HepG2 (cell line): ENCODE data around the gene TPM2. TPM values are rescaled to one million over a fixed set of nuclear protein-coding genes. Genes with fewer than 3 reads are reported as not detected.
A peak's percentile ranks its signal among the peaks of the same experiment; 100 is the strongest.

Experiments
- ARID2 ChIP-seq: sonication (generic); formaldehyde crosslinking; IDR thresholded peaks from 2 replicates; pipeline ENCODE4 v1.8.1; 2022; ENCODE audit warnings: mild to moderate bottlenecking, missing genetic modification reagents, borderline replicate concordance
- HNF4G ChIP-seq, 2 experiments: sonication (generic) in 1 of 2; formaldehyde crosslinking in 1 of 2; IDR thresholded peaks; 2 replicates each; pipeline versions ENCODE4 v1.4.0 to v1.6.1; 2011 to 2020; ENCODE audit warnings: borderline replicate concordance in 2 of 2, low read depth in 2 of 2, mild to moderate bottlenecking in 2 of 2, low read length in 1 of 2, missing genetic modification reagents in 1 of 2, moderate library complexity in 1 of 2
- MAFF ChIP-seq: IDR thresholded peaks from 2 replicates; pipeline ENCODE4 v1.6.1; 2011; ENCODE audit warnings: low read depth, low read length, improper control_type of control experiment
- NCOA5 ChIP-seq: sonication (generic); formaldehyde crosslinking; IDR thresholded peaks from 2 replicates; pipeline ENCODE4 v1.4.0; 2020; ENCODE audit warnings: missing genetic modification reagents
- NCOR1 ChIP-seq: fragments of 200-600 bp; sonication (generic); IDR thresholded peaks from 2 replicates; pipeline ENCODE4 v1.7.0; 2017; ENCODE audit warnings: antibody characterized with exemption, low read length, borderline replicate concordance
- NFKBIZ ChIP-seq: IDR thresholded peaks from 2 replicates; pipeline ENCODE4 v1.6.1; 2018; ENCODE audit warnings: missing genetic modification reagents, missing compliant biosample characterization
- NR2F6 ChIP-seq, 2 experiments: IDR thresholded peaks; 2 replicates each; pipeline ENCODE4 v1.6.1; 2016; ENCODE audit warnings: antibody characterized with exemption in 1 of 2, mild to moderate bottlenecking in 1 of 2
- RELA ChIP-seq: sonication (generic); formaldehyde crosslinking; IDR thresholded peaks from 2 replicates; pipeline ENCODE4 v1.4.0; 2020; ENCODE audit warnings: missing genetic modification reagents
- SP1 ChIP-seq, 2 experiments: fragments of 450-650 bp in 1 of 2; sonication (generic) in 1 of 2; formaldehyde crosslinking in 1 of 2; IDR thresholded peaks; 2 replicates each; pipeline versions ENCODE4 v1.4.0 to v1.6.1; 2016 to 2020; ENCODE audit warnings: missing genetic modification reagents in 1 of 2
- ZBTB3 ChIP-seq: sonication (generic); formaldehyde crosslinking; IDR thresholded peaks from 2 replicates; pipeline ENCODE4 v1.4.0; 2020; ENCODE audit warnings: low read depth, mild to moderate bottlenecking, moderate library complexity, missing genetic modification reagents, borderline replicate concordance
- ZNF3 ChIP-seq: IDR thresholded peaks from 2 replicates; pipeline ENCODE4 v1.7.0; 2017; ENCODE audit warnings: inconsistent platforms
- ZNF563 ChIP-seq: sonication (generic); formaldehyde crosslinking; IDR thresholded peaks from 2 replicates; pipeline ENCODE4 v1.8.0; 2022; ENCODE audit warnings: mild to moderate bottlenecking, moderate library complexity, missing genetic modification reagents
- ZNF569 ChIP-seq: sonication (generic); formaldehyde crosslinking; IDR thresholded peaks from 2 replicates; pipeline ENCODE4 v1.5.0; 2020; ENCODE audit warnings: mild to moderate bottlenecking, missing genetic modification reagents, moderate library complexity, borderline replicate concordance
- ZNF792 ChIP-seq: IDR thresholded peaks from 2 replicates; pipeline ENCODE4 v1.6.1; 2016
- ZNF816 ChIP-seq: sonication (generic); formaldehyde crosslinking; IDR thresholded peaks from 2 replicates; pipeline ENCODE4 v1.8.0; 2022; ENCODE audit warnings: missing genetic modification reagents, mild to moderate bottlenecking, borderline replicate concordance
- polyA plus RNA-seq, 8 experiments: library from polyadenylated mRNA; depleted of rRNA in 3 of 8; stranded (reverse) in 7 of 8; unstranded in 1 of 8; fragments of >200 nt; fragmentation: Illumina TruSeq in 4 of 8; extraction: Trizol in 4 of 8; gene quantifications; 2 replicates each; pipeline versions ENCODE4 v1.2.1 to v1.2.3, GENCODE V29; 2011 to 2016; ENCODE audit warnings: low read depth in 4 of 8, missing spikeins in 1 of 8, mixed read lengths in 1 of 8; ENCODE audit not compliant: insufficient read depth in 1 of 8
- total RNA-seq, 5 experiments: library from RNA; depleted of rRNA; stranded (reverse); fragments of >200 nt; fragmentation: Illumina TruSeq; extraction: Trizol; gene quantifications; 2 replicates each; pipeline ENCODE4 v1.2.3, GENCODE V29; 2016; ENCODE audit warnings: low read depth in 1 of 5
- TF ChIP-seq, protein P1 (sequence below): sonication (generic); formaldehyde crosslinking; IDR thresholded peaks from 2 replicates; pipeline ENCODE4 v1.5.0; 2020; ENCODE audit warnings: mild to moderate bottlenecking, missing genetic modification reagents
- TF ChIP-seq, protein P2 (sequence below): sonication (generic); formaldehyde crosslinking; IDR thresholded peaks from 2 replicates; pipeline ENCODE4 v1.8.0; 2022; ENCODE audit warnings: mild to moderate bottlenecking, missing genetic modification reagents

TPM2 gene
- total and polyA plus RNA-seq, 2 of the 13 experiments (the other 11 are each of a cell fraction or from before 2014, with no cell fraction given), result 3.1 to 10.7 TPM

DNA sequence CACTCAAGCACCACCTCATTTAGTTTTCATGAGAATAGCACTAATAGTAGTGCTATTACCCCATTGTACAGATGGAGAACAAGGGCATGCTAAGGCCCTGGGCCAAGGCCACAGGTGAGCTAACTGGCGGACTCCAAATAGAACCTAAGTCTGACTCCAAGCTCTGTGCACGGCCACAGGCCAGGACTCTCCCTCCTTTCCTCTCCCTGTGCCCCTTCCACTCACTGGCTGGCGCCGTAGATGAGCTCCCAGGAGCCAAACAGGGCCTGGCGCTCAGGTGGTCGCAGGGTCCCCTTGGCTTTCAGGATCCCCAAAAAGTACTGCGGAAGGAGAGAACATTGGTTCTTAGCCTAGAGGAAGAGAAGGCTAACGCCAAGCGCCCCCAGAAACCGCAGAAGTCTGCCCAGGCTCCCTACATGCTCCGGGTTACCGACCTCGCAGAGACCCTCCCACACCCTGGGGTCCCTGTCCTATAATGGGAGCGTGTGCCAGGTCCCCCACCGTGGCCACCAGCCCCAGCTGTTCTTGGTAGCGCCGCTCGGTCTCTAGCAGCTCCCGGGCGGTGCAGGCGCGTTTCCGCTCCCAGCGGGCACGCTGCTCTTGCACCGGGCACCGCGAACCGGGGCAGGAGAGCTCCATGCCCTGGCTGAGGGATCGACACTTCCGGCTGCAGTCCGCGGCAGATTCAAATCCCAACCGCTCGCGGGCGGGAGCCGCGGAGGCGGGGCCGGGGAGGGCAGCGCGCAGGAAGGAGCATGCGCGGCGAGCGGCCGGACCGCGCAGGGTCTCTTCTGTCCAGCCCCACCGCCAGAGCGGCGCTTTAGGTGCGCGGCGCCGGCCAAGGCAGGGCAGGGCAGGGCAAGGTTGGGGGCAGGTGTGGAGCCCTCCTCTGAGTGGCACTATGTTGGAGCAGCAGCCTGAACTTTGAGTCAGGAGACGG, 24.9 kb downstream of the TPM2 start, which contains the start of gene ARHGEF39 (continued):
- TF ChIP-seq MAFF (no peak), ZNF816 (CRISPR knock-in tag) (no peak), NCOR1 (no peak), ARID2 (CRISPR knock-in tag) (0 out of 2 replicates have a peak, but pooled peaks have one; percentile 65), NFKBIZ (CRISPR knock-in tag) (peak; percentile 54; the same call in 1 of the 2 replicates), NR2F6 (IDR thresholded peaks at IDR 0.05) (no peak), NR2F6 (CRISPR knock-in tag; IDR thresholded peaks at IDR 0.05) (0 out of 2 replicates have a peak, but pooled peaks have one; percentile 60), ZNF569 (CRISPR knock-in tag) (no peak), ZNF3 (CRISPR knock-in tag) (no peak), NCOA5 (CRISPR knock-in tag) (no peak), SP1 (IDR thresholded peaks at IDR 0.05) (no peak), SP1 (CRISPR knock-in tag; IDR thresholded peaks at IDR 0.05) (peak; percentile 71), ZBTB3 (CRISPR knock-in tag) (no peak), ZNF792 (peak; percentile 78), RELA (0 out of 2 replicates have a peak, but pooled peaks have one; percentile 42), HNF4G (IDR thresholded peaks at IDR 0.05; ENCODE audit: borderline replicate concordance, low read depth, low read length) (no peak), HNF4G (CRISPR knock-in tag; IDR thresholded peaks at IDR 0.05; ENCODE audit: borderline replicate concordance, low read depth) (no peak), ZNF563 (CRISPR knock-in tag) (no peak)
- TF ChIP-seq, protein P1, sequence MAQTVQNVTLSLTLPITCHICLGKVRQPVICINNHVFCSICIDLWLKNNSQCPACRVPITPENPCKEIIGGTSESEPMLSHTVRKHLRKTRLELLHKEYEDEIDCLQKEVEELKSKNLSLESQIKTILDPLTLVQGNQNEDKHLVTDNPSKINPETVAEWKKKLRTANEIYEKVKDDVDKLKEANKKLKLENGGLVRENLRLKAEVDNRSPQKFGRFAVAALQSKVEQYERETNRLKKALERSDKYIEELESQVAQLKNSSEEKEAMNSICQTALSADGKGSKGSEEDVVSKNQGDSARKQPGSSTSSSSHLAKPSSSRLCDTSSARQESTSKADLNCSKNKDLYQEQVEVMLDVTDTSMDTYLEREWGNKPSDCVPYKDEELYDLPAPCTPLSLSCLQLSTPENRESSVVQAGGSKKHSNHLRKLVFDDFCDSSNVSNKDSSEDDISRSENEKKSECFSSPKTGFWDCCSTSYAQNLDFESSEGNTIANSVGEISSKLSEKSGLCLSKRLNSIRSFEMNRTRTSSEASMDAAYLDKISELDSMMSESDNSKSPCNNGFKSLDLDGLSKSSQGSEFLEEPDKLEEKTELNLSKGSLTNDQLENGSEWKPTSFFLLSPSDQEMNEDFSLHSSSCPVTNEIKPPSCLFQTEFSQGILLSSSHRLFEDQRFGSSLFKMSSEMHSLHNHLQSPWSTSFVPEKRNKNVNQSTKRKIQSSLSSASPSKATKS (CRISPR knock-in tag), result no peak
- TF ChIP-seq, protein P2, sequence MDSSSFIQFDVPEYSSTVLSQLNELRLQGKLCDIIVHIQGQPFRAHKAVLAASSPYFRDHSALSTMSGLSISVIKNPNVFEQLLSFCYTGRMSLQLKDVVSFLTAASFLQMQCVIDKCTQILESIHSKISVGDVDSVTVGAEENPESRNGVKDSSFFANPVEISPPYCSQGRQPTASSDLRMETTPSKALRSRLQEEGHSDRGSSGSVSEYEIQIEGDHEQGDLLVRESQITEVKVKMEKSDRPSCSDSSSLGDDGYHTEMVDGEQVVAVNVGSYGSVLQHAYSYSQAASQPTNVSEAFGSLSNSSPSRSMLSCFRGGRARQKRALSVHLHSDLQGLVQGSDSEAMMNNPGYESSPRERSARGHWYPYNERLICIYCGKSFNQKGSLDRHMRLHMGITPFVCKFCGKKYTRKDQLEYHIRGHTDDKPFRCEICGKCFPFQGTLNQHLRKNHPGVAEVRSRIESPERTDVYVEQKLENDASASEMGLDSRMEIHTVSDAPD (CRISPR knock-in tag), result peak; percentile 26; the same call in 1 of the 2 replicates
